Gastroesophageal sphincter (tissue), 3 donors: ENCODE measurements around the gene NRK.

Experiments
- CTCF ChIP-seq, 4 experiments: fragments of 200-600 bp in 2 of 4; fragments of 450-650 bp in 2 of 4; sonication (generic) in 1 of 4; IDR thresholded peaks; one replicate each; pipeline ENCODE4 v1.5.1; 2017 to 2019; ENCODE audit warnings: antibody characterized with exemption in 4 of 4, mild to moderate bottlenecking in 2 of 4, moderate library complexity in 2 of 4
- EP300 ChIP-seq: sonication (generic); formaldehyde crosslinking; IDR thresholded peaks from one replicate; pipeline ENCODE4 v1.6.1; 2017; ENCODE audit warnings: antibody characterized with exemption, mild to moderate bottlenecking
- POLR2A ChIP-seq, 2 donors: fragments of 450-650 bp; IDR thresholded peaks; one replicate each; pipeline ENCODE4 v1.6.1; 2017; ENCODE audit warnings: antibody characterized with exemption in 2 of 2, mild to moderate bottlenecking in 2 of 2, moderate library complexity in 1 of 2
- POLR2AphosphoS5 ChIP-seq: sonication (generic); formaldehyde crosslinking; IDR thresholded peaks from one replicate; pipeline ENCODE4 v1.6.1; 2017; ENCODE audit warnings: antibody characterized with exemption

- no peak for TF ChIP-seq POLR2A (IDR thresholded peaks at IDR 0.05)
- no peak for TF ChIP-seq CTCF (IDR thresholded peaks at IDR 0.05)
- TF ChIP-seq POLR2AphosphoS5: no peak
- TF ChIP-seq EP300: no peak
Observed at GRCh38 chrX:105823092-105823455, 735 bp downstream of the NRK start.
